Colonic mucosa (tissue), 4 donors: Measurements from ENCODE around the gene LGR4. TPM values are rescaled to one million over a fixed set of nuclear protein-coding genes. Genes with fewer than 3 reads are reported as not detected.
"Not testable (repeated sequence)": the region's sequence is repeated elsewhere in the genome, so short reads cannot be mapped to it uniquely, and the experiment has no call there.

ENCODE experiments used
- DNase-seq: peaks from one replicate; pipeline ENCODE4 v3.0.0-alpha.2; 2020
- H3K27ac ChIP-seq: fragments of 200-600 bp; one replicate; pipeline ENCODE4 v1.8.0; 2021
- H3K27me3 ChIP-seq: fragments of 200-600 bp; one replicate; pipeline ENCODE4 v1.8.0; 2021
- H3K36me3 ChIP-seq: fragments of 200-600 bp; one replicate; pipeline ENCODE4 v1.8.0; 2021
- H3K4me1 ChIP-seq: fragments of 200-600 bp; one replicate; pipeline ENCODE4 v1.8.0; 2021; ENCODE audit warnings: mild to moderate bottlenecking
- H3K4me3 ChIP-seq: fragments of 200-600 bp; one replicate; pipeline ENCODE4 v1.8.0; 2021
- H3K9ac ChIP-seq, 2 donors: one replicate each; pipeline ENCODE4 v1.7.0; 2013; ENCODE audit warnings: control low read depth in 2 of 2, low read depth in 2 of 2, low read length in 2 of 2
- H3K9me3 ChIP-seq: fragments of 200-600 bp; one replicate; pipeline ENCODE4 v1.8.0; 2021
- intact Hi-C: fragments of 100-400 bp; cut with DNase I; formaldehyde crosslinking; loops from one replicate; pipeline ENCODE4 v1.14.1; 2022
- total RNA-seq, 2 donors: library from RNA; stranded (reverse); fragmentation: NEBNext Ultra II Directional in 1 of 2; extraction: Animal tissue kit (Norgen Biotek cat#: 25700) in 1 of 2; gene quantifications; one replicate each; pipeline ENCODE4 v1.2.1, GENCODE V29; 2021
- TF ChIP-seq, protein P1 (sequence below): fragments of 200-600 bp; IDR thresholded peaks from one replicate; pipeline ENCODE4 v1.8.0; 2022; ENCODE audit warnings: antibody characterized with exemption, mild to moderate bottlenecking
- donor health status: healthy.
- donor health status: DM: no; HTN: no; CAD: no.
- donor health status: DM: no; HTN: no; CAD: no.

The LGR4 gene, protein sequence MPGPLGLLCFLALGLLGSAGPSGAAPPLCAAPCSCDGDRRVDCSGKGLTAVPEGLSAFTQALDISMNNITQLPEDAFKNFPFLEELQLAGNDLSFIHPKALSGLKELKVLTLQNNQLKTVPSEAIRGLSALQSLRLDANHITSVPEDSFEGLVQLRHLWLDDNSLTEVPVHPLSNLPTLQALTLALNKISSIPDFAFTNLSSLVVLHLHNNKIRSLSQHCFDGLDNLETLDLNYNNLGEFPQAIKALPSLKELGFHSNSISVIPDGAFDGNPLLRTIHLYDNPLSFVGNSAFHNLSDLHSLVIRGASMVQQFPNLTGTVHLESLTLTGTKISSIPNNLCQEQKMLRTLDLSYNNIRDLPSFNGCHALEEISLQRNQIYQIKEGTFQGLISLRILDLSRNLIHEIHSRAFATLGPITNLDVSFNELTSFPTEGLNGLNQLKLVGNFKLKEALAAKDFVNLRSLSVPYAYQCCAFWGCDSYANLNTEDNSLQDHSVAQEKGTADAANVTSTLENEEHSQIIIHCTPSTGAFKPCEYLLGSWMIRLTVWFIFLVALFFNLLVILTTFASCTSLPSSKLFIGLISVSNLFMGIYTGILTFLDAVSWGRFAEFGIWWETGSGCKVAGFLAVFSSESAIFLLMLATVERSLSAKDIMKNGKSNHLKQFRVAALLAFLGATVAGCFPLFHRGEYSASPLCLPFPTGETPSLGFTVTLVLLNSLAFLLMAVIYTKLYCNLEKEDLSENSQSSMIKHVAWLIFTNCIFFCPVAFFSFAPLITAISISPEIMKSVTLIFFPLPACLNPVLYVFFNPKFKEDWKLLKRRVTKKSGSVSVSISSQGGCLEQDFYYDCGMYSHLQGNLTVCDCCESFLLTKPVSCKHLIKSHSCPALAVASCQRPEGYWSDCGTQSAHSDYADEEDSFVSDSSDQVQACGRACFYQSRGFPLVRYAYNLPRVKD
- 10 to 100 TPM; 88.2 to 94.5 TPM for total RNA-seq

DNA sequence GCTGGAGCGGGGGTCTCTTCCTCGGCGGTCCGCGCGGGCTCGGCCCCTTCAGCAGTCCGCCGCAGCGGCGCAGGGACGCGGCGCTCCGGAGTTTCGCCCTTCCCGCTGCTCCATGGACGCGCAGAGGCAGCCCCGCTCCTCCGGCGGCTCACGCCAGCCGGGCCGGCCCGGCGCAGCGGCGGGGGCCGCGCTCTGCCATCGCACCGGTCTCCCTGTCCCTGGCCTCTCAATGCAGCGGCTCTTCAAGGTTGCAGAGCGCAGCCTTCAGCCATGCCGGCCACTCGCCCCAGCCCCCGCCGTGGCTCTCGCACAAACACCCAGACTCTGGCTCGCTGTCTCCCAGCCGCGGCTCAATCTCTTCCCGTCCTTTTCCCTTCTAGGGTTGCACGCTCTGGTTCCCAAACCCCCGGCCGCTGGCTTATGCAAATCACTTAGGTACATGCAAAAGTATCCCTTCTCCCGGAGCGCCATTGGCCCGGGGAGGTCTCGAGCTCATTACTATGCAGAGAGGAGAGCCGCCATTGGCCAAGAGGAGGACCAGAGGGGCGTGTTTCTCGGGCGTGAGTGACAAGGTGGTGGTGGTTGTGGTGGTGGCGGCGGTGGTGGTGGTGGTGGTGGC is at the start of gene LGR4:
Gene LGR4 (minus strand): TSS at position 393 of the 619 bp plus-strand sequence. CDS start 488 bp downstream, outside the sequence.
- Histone ChIP-seq H3K27ac (peak within 1 kb of the TSS; percentile 91), H3K9ac (peak within 1 kb of the TSS; percentile 96 to 99), H3K9me3 (no peaks in the 10 kb centered on the region), H3K36me3 (no peaks in the 10 kb centered on the region), H3K4me3 (peak within 1 kb of the TSS; percentile 74), H3K27me3 (no peaks in the 10 kb centered on the region), H3K4me1 (no peaks in the 10 kb centered on the region)
- peak; percentile 98 for DNase-seq
- TF ChIP-seq, protein P1, sequence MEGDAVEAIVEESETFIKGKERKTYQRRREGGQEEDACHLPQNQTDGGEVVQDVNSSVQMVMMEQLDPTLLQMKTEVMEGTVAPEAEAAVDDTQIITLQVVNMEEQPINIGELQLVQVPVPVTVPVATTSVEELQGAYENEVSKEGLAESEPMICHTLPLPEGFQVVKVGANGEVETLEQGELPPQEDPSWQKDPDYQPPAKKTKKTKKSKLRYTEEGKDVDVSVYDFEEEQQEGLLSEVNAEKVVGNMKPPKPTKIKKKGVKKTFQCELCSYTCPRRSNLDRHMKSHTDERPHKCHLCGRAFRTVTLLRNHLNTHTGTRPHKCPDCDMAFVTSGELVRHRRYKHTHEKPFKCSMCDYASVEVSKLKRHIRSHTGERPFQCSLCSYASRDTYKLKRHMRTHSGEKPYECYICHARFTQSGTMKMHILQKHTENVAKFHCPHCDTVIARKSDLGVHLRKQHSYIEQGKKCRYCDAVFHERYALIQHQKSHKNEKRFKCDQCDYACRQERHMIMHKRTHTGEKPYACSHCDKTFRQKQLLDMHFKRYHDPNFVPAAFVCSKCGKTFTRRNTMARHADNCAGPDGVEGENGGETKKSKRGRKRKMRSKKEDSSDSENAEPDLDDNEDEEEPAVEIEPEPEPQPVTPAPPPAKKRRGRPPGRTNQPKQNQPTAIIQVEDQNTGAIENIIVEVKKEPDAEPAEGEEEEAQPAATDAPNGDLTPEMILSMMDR, result no peak
- intact Hi-C loops, result loop anchor here (10.0 kb wide), 1 partner anchor 108 kb away; the partner anchor contains the start of gene CCDC34

DNA sequence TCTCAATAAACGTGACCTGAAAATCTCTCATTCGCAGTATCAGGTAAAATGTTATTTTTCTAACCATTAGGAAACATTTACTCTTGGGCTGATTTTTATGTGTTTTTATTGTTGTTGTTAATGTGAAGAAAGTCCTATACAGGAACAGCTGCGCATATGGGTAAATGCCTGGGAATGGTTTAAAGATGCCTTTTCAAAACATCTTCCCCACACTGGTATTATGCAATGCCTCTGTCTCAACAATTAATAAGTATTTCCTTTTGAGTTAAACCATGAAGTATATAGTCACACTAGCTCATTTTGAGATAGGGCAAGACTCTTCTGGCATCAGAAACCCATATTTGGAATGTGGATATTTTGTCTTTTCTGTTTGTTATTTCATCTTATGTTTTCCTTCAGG is 47.6 kb upstream of the LGR4 start:
- Histone ChIP-seq H3K4me1 (no peaks in the 10 kb centered on the region), H3K9ac (no peak overlapping the region), H3K27me3 (no peaks in the 10 kb centered on the region), H3K27ac (no peak overlapping the region), H3K36me3 (no peaks in the 10 kb centered on the region), H3K4me3 (no peak overlapping the region), H3K9me3 (no peaks in the 10 kb centered on the region)
- DNase-seq, result no peak
- TF ChIP-seq, protein P1, result no peak
- intact Hi-C loops, result no loop called here

DNA sequence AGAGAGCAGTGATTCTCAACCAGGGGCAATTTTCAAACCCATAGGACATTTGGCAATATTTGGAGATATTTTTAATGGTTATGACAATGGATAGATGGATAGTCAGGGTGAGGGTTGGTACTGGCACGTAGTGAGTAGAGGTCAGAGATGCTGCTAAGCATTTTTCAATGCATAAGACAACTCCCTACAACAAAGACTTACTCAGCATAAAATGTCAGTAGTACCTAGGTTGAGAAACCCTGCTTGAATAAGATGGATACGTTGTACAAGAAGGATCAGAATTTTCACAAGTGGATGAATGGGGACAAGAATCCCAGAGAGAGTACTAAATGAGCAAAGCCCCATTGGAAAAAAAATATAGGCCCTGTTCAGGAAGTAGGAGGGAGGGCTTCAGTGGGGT is 45.9 kb upstream of the LGR4 start:
- no peaks in the 10 kb centered on the region for H3K9me3 ChIP-seq
- no peaks in the 10 kb centered on the region for H3K27me3 ChIP-seq
- TF ChIP-seq, protein P1, result no peak
- no peak overlapping the region for H3K4me3 ChIP-seq
- no peak overlapping the region for H3K9ac ChIP-seq
- intact Hi-C loops, result no loop called here
- H3K4me1 ChIP-seq, result no peaks in the 10 kb centered on the region
- H3K36me3 ChIP-seq, result no peaks in the 10 kb centered on the region
- no peak for DNase-seq
- H3K27ac ChIP-seq, result no peak overlapping the region

DNA sequence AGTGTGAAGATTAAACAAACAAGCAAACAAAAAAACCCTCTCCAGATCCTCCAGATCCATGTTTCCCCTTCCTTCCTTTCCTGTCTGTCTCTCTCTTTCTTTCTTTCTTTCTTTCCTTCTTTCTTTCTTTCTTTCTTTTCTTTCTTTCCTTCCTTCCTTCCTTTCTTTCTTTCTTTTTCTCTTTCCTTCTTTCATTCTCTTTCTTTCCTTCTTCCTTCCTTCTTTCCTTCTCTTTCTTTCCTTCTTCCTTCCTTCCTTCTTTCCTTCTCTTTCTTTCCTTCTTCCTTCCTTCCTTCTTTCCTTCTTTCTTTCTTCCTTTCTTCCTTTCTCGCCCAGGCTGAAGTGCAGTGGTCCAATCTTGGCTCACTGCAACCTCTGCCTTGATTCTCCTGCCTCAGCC is 44.9 kb upstream of the LGR4 start:
- H3K27me3 ChIP-seq, intact Hi-C loops, H3K4me3 ChIP-seq, H3K27ac ChIP-seq, H3K36me3 ChIP-seq, H3K4me1 ChIP-seq, H3K9ac ChIP-seq, DNase-seq, H3K9me3 ChIP-seq: not testable (repeated sequence)

DNA sequence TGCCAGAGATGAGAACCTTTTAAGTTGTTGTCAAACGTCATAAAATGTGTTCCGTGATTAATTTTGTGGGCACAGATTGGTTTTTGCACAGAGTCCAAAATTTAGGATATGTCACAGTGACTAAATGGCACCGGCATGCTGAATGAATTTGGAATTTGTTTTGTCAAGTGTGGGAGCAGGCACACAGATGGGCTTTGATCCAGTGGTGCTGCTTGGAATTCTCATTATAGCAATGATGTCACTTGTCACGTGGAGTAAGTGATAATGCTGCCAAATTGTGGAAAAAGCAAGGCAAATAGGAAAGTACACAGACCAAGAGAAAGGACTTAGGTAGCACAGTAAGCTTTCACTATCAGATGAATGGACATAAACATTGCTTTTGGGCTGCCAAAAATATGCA is 42.0 kb upstream of the LGR4 start:
- H3K36me3 ChIP-seq, result no peaks in the 10 kb centered on the region
- no peaks in the 10 kb centered on the region for H3K4me1 ChIP-seq
- DNase-seq, result no peak
- TF ChIP-seq, protein P1, result no peak
- intact Hi-C loops, result no loop called here
- no peaks in the 10 kb centered on the region for H3K9me3 ChIP-seq
- H3K27ac ChIP-seq, result no peak overlapping the region
- no peak overlapping the region for H3K4me3 ChIP-seq
- H3K27me3 ChIP-seq, result no peaks in the 10 kb centered on the region
- H3K9ac ChIP-seq, result no peak overlapping the region
